Raji (cell line): ENCODE data around the gene LMF1.

Source experiments
- POLR2A ChIP-seq: IDR thresholded peaks from 2 replicates; pipeline ENCODE4 v1.6.1; 2011; ENCODE audit warnings: low read depth, low read length, control low read depth; ENCODE audit not compliant: insufficient read depth

The LMF1 gene

GRCh38 chr16:897701-898100 is 73.1 kb downstream of the LMF1 start:
- TF ChIP-seq POLR2A = no peak

- no peak for TF ChIP-seq POLR2A
Measured at GRCh38 chr16:897200-897543, 73.6 kb downstream of the LMF1 start.

GRCh38 chr16:896261-897199 is 74.3 kb downstream of the LMF1 start:
- TF ChIP-seq POLR2A = no peak

GRCh38 chr16:895371-895770 is 75.4 kb downstream of the LMF1 start:
- no peak for TF ChIP-seq POLR2A

- TF ChIP-seq POLR2A = no peak
Measured at GRCh38 chr16:894841-895240, 75.9 kb downstream of the LMF1 start.

- TF ChIP-seq POLR2A = no peak
Measured at GRCh38 chr16:894136-894535, 76.6 kb downstream of the LMF1 start.

- TF ChIP-seq POLR2A = no peak
Measured at GRCh38 chr16:893360-893759, 77.4 kb downstream of the LMF1 start.

- no peak for TF ChIP-seq POLR2A
Measured at GRCh38 chr16:892536-893255, 78.1 kb downstream of the LMF1 start.

- no peak for TF ChIP-seq POLR2A
Measured at GRCh38 chr16:892006-892405, 78.8 kb downstream of the LMF1 start.

GRCh38 chr16:891353-891740 is 79.4 kb downstream of the LMF1 start:
- TF ChIP-seq POLR2A = no peak

GRCh38 chr16:890716-891352 is 80.0 kb downstream of the LMF1 start:
- no peak for TF ChIP-seq POLR2A

- no peak for TF ChIP-seq POLR2A
Measured at GRCh38 chr16:890217-890616, 80.6 kb downstream of the LMF1 start.

GRCh38 chr16:889586-889985 is 81.2 kb downstream of the LMF1 start:
- TF ChIP-seq POLR2A = no peak

- no peak for TF ChIP-seq POLR2A
Measured at GRCh38 chr16:888901-889570, 81.7 kb downstream of the LMF1 start.

- TF ChIP-seq POLR2A = no peak
Measured at GRCh38 chr16:887846-888245, 82.9 kb downstream of the LMF1 start.
